Activated CD4-positive, alpha-beta T cell treated with anti-CD3 and anti-CD28 coated beads, Interleukin-2, amount 10 ng/mL, durations not matched to agents 7 days and 5 days (primary cell): Measurements from ENCODE around the gene EZH2. TPM values are rescaled to one million over a fixed set of nuclear protein-coding genes. Genes with fewer than 3 reads are reported as not detected.

Experiments
- CTCF ChIA-PET: fragments of 350-600 bp; sonication (Branson Sonifier 250); formaldehyde crosslinking; loops from one replicate; lab custom pipeline; 2021; ENCODE audit warnings: antibody characterized with exemption; lab: Charles Lee
- POLR2A ChIA-PET: fragments of 350-600 bp; sonication (Branson Sonifier 250); formaldehyde crosslinking; loops from one replicate; lab custom pipeline; 2021; ENCODE audit warnings: antibody characterized with exemption; lab: Charles Lee
- DNase-seq: peaks from one replicate; pipeline ENCODE4 v3.0.0-alpha.2; 2020
- H3K27ac Mint-ChIP-seq: one replicate; pipeline ENCODE4 v1.8.0; 2021; ENCODE audit warnings: mild to moderate bottlenecking, moderate library complexity, mixed read lengths
- H3K27me3 Mint-ChIP-seq: one replicate; pipeline ENCODE4 v1.8.0; 2021; ENCODE audit warnings: mixed read lengths
- H3K36me3 Mint-ChIP-seq: one replicate; pipeline ENCODE4 v1.8.0; 2021; ENCODE audit warnings: low read depth, mixed read lengths
- H3K4me1 Mint-ChIP-seq: one replicate; pipeline ENCODE4 v1.8.0; 2021; ENCODE audit warnings: mixed read lengths
- H3K4me3 Mint-ChIP-seq: one replicate; pipeline ENCODE4 v1.8.0; 2021; ENCODE audit warnings: mild to moderate bottlenecking, moderate library complexity, mixed read lengths
- H3K9me3 Mint-ChIP-seq: one replicate; pipeline ENCODE4 v1.8.0; 2021; ENCODE audit warnings: mixed read lengths
- total RNA-seq, 2 experiments: library from RNA; stranded (reverse); gene quantifications; one replicate each; pipeline ENCODE4 v1.2.3, GENCODE V29; 2021

The EZH2 gene
- total RNA-seq, 2 experiments from 2014 or later, result 120 to 128 TPM

GRCh38 chr7:148796841-148797240 lies 87.2 kb downstream of the EZH2 start:
- H3K4me1 Mint-ChIP-seq, result peaks cover 8% of the 10 kb centered on the region
- no peaks in the 10 kb centered on the region for H3K27me3 Mint-ChIP-seq
- no peaks in the 10 kb centered on the region for H3K9me3 Mint-ChIP-seq
- DNase-seq, result no peak
- H3K36me3 Mint-ChIP-seq, result peaks cover 61% of the 10 kb centered on the region
- no peak overlapping the region for H3K4me3 Mint-ChIP-seq
- POLR2A ChIA-PET, result no interaction called here
- H3K27ac Mint-ChIP-seq, result no peak overlapping the region
- CTCF ChIA-PET, result interaction anchor here (0.7 kb wide), 1 partner anchor 8 kb away, joined by 3 read pairs; no protein-coding TSS in a partner anchor

GRCh38 chr7:148794476-148794875 lies 89.6 kb downstream of the EZH2 start:
- ChIA-PET CTCF (no interaction called here), POLR2A (no interaction called here)
- H3K9me3 Mint-ChIP-seq, result no peaks in the 10 kb centered on the region
- H3K4me3 Mint-ChIP-seq, result no peak overlapping the region
- peaks cover 65% of the 10 kb centered on the region for H3K36me3 Mint-ChIP-seq
- H3K27ac Mint-ChIP-seq, result no peak overlapping the region
- DNase-seq, result no peak
- no peaks in the 10 kb centered on the region for H3K27me3 Mint-ChIP-seq
- peaks cover 8% of the 10 kb centered on the region for H3K4me1 Mint-ChIP-seq

GRCh38 chr7:148793590-148793989 lies 90.5 kb downstream of the EZH2 start:
- CTCF ChIA-PET, result interaction anchor here (1.2 kb wide), 1 partner anchor 12 kb away, joined by 5 read pairs; no protein-coding TSS in a partner anchor
- Mint-ChIP-seq H3K36me3 (peaks cover 64% of the 10 kb centered on the region), H3K9me3 (no peaks in the 10 kb centered on the region), H3K4me3 (no peak overlapping the region), H3K27me3 (no peaks in the 10 kb centered on the region), H3K4me1 (peaks cover 8% of the 10 kb centered on the region), H3K27ac (no peak overlapping the region)
- DNase-seq, result no peak
- POLR2A ChIA-PET, result no interaction called here

- POLR2A ChIA-PET, result no interaction called here
- Mint-ChIP-seq H3K4me3 (no peak overlapping the region), H3K27me3 (no peaks in the 10 kb centered on the region), H3K4me1 (peaks cover 8% of the 10 kb centered on the region), H3K36me3 (peaks cover 70% of the 10 kb centered on the region), H3K9me3 (no peaks in the 10 kb centered on the region), H3K27ac (no peak overlapping the region)
- no peak for DNase-seq
- CTCF ChIA-PET, result no interaction called here
These were observed 92.5 kb downstream of the EZH2 start for GRCh38 chr7:148791546-148791945.

GRCh38 chr7:148790850-148791249 lies 93.2 kb downstream of the EZH2 start:
- H3K27ac Mint-ChIP-seq, result no peak overlapping the region
- peaks cover 70% of the 10 kb centered on the region for H3K36me3 Mint-ChIP-seq
- no peaks in the 10 kb centered on the region for H3K27me3 Mint-ChIP-seq
- POLR2A ChIA-PET, result interaction anchor here (0.7 kb wide), 1 partner anchor 12 kb away, joined by 3 read pairs; no protein-coding TSS in a partner anchor
- CTCF ChIA-PET, result no interaction called here
- H3K4me3 Mint-ChIP-seq, result no peak overlapping the region
- no peak for DNase-seq
- H3K9me3 Mint-ChIP-seq, result no peaks in the 10 kb centered on the region
- H3K4me1 Mint-ChIP-seq, result peaks cover 8% of the 10 kb centered on the region

- CTCF ChIA-PET, result no interaction called here
- no peak overlapping the region for H3K4me3 Mint-ChIP-seq
- no peak overlapping the region for H3K27ac Mint-ChIP-seq
- H3K9me3 Mint-ChIP-seq, result no peaks in the 10 kb centered on the region
- H3K4me1 Mint-ChIP-seq, result peaks cover 8% of the 10 kb centered on the region
- POLR2A ChIA-PET, result no interaction called here
- H3K27me3 Mint-ChIP-seq, result no peaks in the 10 kb centered on the region
- peaks cover 68% of the 10 kb centered on the region for H3K36me3 Mint-ChIP-seq
- DNase-seq, result no peak
These were observed 93.9 kb downstream of the EZH2 start for GRCh38 chr7:148790131-148790726.

- DNase-seq, result no peak
- Mint-ChIP-seq H3K9me3 (no peaks in the 10 kb centered on the region), H3K4me1 (peaks cover 8% of the 10 kb centered on the region), H3K27ac (no peak overlapping the region), H3K27me3 (no peaks in the 10 kb centered on the region), H3K36me3 (peaks cover 63% of the 10 kb centered on the region), H3K4me3 (no peak overlapping the region)
- ChIA-PET POLR2A (no interaction called here), CTCF (no interaction called here)
These were observed 94.9 kb downstream of the EZH2 start for GRCh38 chr7:148789220-148789619.

- H3K27me3 Mint-ChIP-seq, result no peaks in the 10 kb centered on the region
- no peak for DNase-seq
- peaks cover 2% of the 10 kb centered on the region for H3K4me1 Mint-ChIP-seq
- H3K27ac Mint-ChIP-seq, result no peak overlapping the region
- no peaks in the 10 kb centered on the region for H3K9me3 Mint-ChIP-seq
- ChIA-PET CTCF (interaction anchor here (0.6 to 1.3 kb wide), 3 partner anchors 17 to 100 kb away, joined by 3 to 7 read pairs (median 3); no protein-coding TSS in a partner anchor), POLR2A (no interaction called here)
- H3K4me3 Mint-ChIP-seq, result no peak overlapping the region
- H3K36me3 Mint-ChIP-seq, result peaks cover 60% of the 10 kb centered on the region
These were observed 96.4 kb downstream of the EZH2 start for GRCh38 chr7:148787571-148788295.

GRCh38 chr7:148783801-148784527 lies 100.1 kb downstream of the EZH2 start:
- no peak overlapping the region for H3K27ac Mint-ChIP-seq
- DNase-seq, result no peak
- no peaks in the 10 kb centered on the region for H3K27me3 Mint-ChIP-seq
- no peak overlapping the region for H3K4me3 Mint-ChIP-seq
- H3K4me1 Mint-ChIP-seq, result no peaks in the 10 kb centered on the region
- ChIA-PET POLR2A (no interaction called here), CTCF (no interaction called here)
- peaks cover 42% of the 10 kb centered on the region for H3K36me3 Mint-ChIP-seq
- H3K9me3 Mint-ChIP-seq, result no peaks in the 10 kb centered on the region

GRCh38 chr7:148782757-148783456 lies 101.2 kb downstream of the EZH2 start:
- no peak for DNase-seq
- H3K4me3 Mint-ChIP-seq, result no peak overlapping the region
- H3K27ac Mint-ChIP-seq, result no peak overlapping the region
- H3K9me3 Mint-ChIP-seq, result no peaks in the 10 kb centered on the region
- ChIA-PET CTCF (no interaction called here), POLR2A (no interaction called here)
- H3K4me1 Mint-ChIP-seq, result no peaks in the 10 kb centered on the region
- no peaks in the 10 kb centered on the region for H3K27me3 Mint-ChIP-seq
- peaks cover 39% of the 10 kb centered on the region for H3K36me3 Mint-ChIP-seq

- ChIA-PET CTCF (interaction anchor here (0.6 to 1.2 kb wide), 4 partner anchors 11 to 199 kb away, joined by 3 to 5 read pairs (median 4); partner anchors contain the start of gene CUL1), POLR2A (no interaction called here)
- DNase-seq, result no peak
- no peaks in the 10 kb centered on the region for H3K9me3 Mint-ChIP-seq
- H3K36me3 Mint-ChIP-seq, result peaks cover 33% of the 10 kb centered on the region
- no peak overlapping the region for H3K4me3 Mint-ChIP-seq
- H3K27me3 Mint-ChIP-seq, result no peaks in the 10 kb centered on the region
- peaks cover 33% of the 10 kb centered on the region for H3K4me1 Mint-ChIP-seq
- no peak overlapping the region for H3K27ac Mint-ChIP-seq
These were observed 109.6 kb downstream of the EZH2 start for GRCh38 chr7:148774471-148774870.

- Mint-ChIP-seq H3K4me1 (peaks cover 33% of the 10 kb centered on the region), H3K9me3 (no peaks in the 10 kb centered on the region), H3K27ac (peak overlapping the region; percentile 91), H3K36me3 (peaks cover 33% of the 10 kb centered on the region), H3K27me3 (no peaks in the 10 kb centered on the region), H3K4me3 (peak overlapping the region; percentile 10)
- ChIA-PET CTCF (interaction anchor here (0.5 to 1.2 kb wide), 7 partner anchors 10 to 194 kb away, joined by 3 to 4 read pairs (median 3); partner anchors contain the start of gene CUL1), POLR2A (interaction anchor here (0.5 to 0.6 kb wide), 2 partner anchors 51 to 191 kb away, joined by 3 read pairs; no protein-coding TSS in a partner anchor)
- peak; percentile 62 for DNase-seq
These were observed 110.8 kb downstream of the EZH2 start for GRCh38 chr7:148773334-148773733.
